ENCODE data around the gene AHSA1.

GRCh38 chr14:77503138-77503537 lies 45.2 kb downstream of the AHSA1 start:
- no peak for TF ChIP-seq CTCF (IDR thresholded peaks at IDR 0.05)
- no peak for TF ChIP-seq POLR2AphosphoS5 (IDR thresholded peaks at IDR 0.05)
- no peak for TF ChIP-seq POLR2A (IDR thresholded peaks at IDR 0.05)
